MCF 10A (cell line): Measurements from ENCODE around the gene KBTBD4. TPM values are rescaled to one million over a fixed set of nuclear protein-coding genes. Genes with fewer than 3 reads are reported as not detected.
A peak's percentile ranks its signal among the peaks of the same experiment; 100 is the strongest.

ENCODE experiments used
- Bru-seq: library from RNA; stranded (reverse); fragments of 400-500 nt; gene quantifications from one replicate; lab custom pipeline; 2021; lab: Mats Ljungman, UMichigan
- BruChase-seq, 2 experiments: library from RNA; stranded (reverse); fragments of 400-500 nt; gene quantifications; one replicate each; lab custom pipeline; 2021; lab: Mats Ljungman, UMichigan
- BruUV-seq: library from RNA; stranded (reverse); fragments of 400-500 nt; replicated peaks from 2 replicates; lab custom pipeline; 2021; lab: Mats Ljungman, UMichigan
- CTCF ChIA-PET: fragments of 300-600 bp; sonication (Branson Sonifier 250); formaldehyde crosslinking; extraction: SDS; loops from one replicate; lab custom pipeline; 2021; ENCODE audit warnings: antibody characterized with exemption, inconsistent platforms; lab: Yijun Ruan, JAX
- POLR2A ChIA-PET: fragments of 300-600, 350-650 bp; sonication (Branson Sonifier 250); formaldehyde crosslinking; extraction: SDS; loops from one replicate; lab custom pipeline; 2020; ENCODE audit warnings: antibody characterized with exemption, inconsistent platforms; lab: Yijun Ruan, JAX
- DNase-seq: peaks from one replicate; pipeline ENCODE4 v3.0.0-alpha.2; 2018; ENCODE audit not compliant: unreplicated experiment
- H3K27ac Mint-ChIP-seq: one replicate; pipeline ENCODE4 v1.8.0; 2022; ENCODE audit warnings: mild to moderate bottlenecking, low read depth, mixed read lengths; ENCODE audit not compliant: unreplicated experiment
- H3K27me3 Mint-ChIP-seq: one replicate; pipeline ENCODE4 v1.8.0; 2022; ENCODE audit warnings: mixed read lengths; ENCODE audit not compliant: insufficient read depth, unreplicated experiment
- H3K36me3 Mint-ChIP-seq: one replicate; pipeline ENCODE4 v1.8.0; 2022; ENCODE audit warnings: mild to moderate bottlenecking, moderate library complexity, mixed read lengths; ENCODE audit not compliant: insufficient read depth, unreplicated experiment
- H3K4me1 Mint-ChIP-seq: one replicate; pipeline ENCODE4 v1.8.0; 2022; ENCODE audit warnings: mixed read lengths; ENCODE audit not compliant: insufficient read depth, unreplicated experiment
- H3K4me3 Mint-ChIP-seq: one replicate; pipeline ENCODE4 v1.8.0; 2022; ENCODE audit warnings: mild to moderate bottlenecking, moderate library complexity, mixed read lengths; ENCODE audit not compliant: unreplicated experiment
- H3K9me3 Mint-ChIP-seq: one replicate; pipeline ENCODE4 v1.8.0; 2022; ENCODE audit warnings: mixed read lengths; ENCODE audit not compliant: unreplicated experiment
- CTCF ChIP-seq: fragments of 200-600 bp; IDR thresholded peaks from one replicate; pipeline ENCODE4 v1.8.0; 2022; ENCODE audit warnings: antibody characterized with exemption, mild to moderate bottlenecking; ENCODE audit not compliant: unreplicated experiment
- intact Hi-C: fragments of 100-400 bp; cut with micrococcal nuclease; formaldehyde crosslinking; loops from 2 replicates; pipeline ENCODE4 v1.14.1; 2022
- long read RNA-seq: library from polyadenylated mRNA; stranded (forward); transcript quantifications from one replicate; pipeline ENCODE4 v2.0.0, GENCODE V29; 2022
- total RNA-seq: library from RNA; stranded (reverse); gene quantifications from 2 replicates; pipeline ENCODE4 v1.2.3, GENCODE V29; 2022

Gene KBTBD4
- total RNA-seq (8.4 and 12.6 TPM in 2 replicates), Bru-seq, nascent RNA (percentile 61 among the genes with signal in this experiment), BruChase-seq, experiment 1, labeled RNA remaining after a 6-hour chase (percentile 48 among the genes with signal in this experiment), BruChase-seq, experiment 2, labeled RNA remaining after a 2-hour chase (percentile 81 among the genes with signal in this experiment)
- long read RNA-seq, transcript KBTBD4-202 (4 exons, 2,372 nt), result major isoform, 14 of 29 reads
- long read RNA-seq, transcript KBTBD4-201 (4 exons, 2,460 nt), result minor isoform, 6 of 29 reads
- long read RNA-seq, partial matches to known transcripts, result 0 of 29 reads
- long read RNA-seq, other reads (novel, unspliced or antisense), result 6 of 29 reads

DNA sequence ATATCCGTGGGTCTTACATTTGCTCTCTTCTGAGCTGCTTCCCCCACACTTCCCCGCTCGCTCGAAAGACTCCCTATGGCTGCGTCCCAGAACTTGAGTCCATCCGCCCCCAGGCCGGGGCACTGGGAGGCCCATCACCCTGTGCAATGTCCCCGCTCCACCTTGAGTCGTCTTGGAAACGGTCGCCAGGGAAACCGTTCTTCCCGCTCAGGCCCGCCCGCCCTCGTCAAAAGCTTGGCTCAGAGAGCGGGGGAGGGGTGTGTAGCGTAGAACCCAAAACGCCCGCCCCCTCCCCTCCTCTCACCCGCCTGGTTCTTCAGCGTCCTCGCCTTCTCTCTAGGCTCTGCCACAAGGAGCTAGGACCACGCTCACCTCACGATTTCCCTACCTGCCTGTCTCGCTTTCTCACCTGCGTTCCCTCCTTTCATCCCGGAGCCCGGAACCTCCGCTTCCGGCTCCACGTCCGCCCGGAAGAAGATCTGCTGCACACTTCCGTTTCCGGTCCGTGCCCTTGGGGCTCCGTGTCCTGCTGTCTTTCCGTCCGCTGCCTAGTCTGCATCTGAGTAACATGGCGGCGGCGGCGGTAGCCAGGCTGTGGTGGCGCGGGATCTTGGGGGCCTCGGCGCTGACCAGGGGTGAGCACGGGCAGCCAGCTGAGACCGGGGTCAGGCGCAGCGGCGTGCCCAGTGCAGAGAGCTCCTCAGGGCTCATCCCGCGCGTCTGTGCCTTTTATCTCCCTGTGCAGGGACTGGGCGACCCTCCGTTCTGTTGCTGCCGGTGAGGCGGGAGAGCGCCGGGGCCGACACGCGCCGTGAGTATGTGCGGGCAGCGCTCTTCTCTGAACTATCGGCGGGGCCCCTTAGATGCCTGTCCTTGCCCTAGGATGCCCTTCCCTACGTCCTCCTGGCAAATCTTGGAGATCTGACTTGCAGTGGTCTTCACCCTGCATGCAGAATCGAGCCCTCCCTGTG is at the start of gene KBTBD4, which contains the start of gene NDUFS3:
KBTBD4 (minus strand) TSS at position 447 of the 971 bp plus-strand sequence; CDS start at position 428, 19 bp downstream.
NDUFS3 (plus strand) TSS at position 551 of the 971 bp plus-strand sequence; CDS start at position 569, 18 bp downstream.
- peak; percentile 89 for DNase-seq
- CTCF ChIA-PET, result interaction anchor here (0.6 to 3.4 kb wide), 7 partner anchors 11 to 378 kb away, joined by 3 to 9 read pairs (median 3); partner anchors contain the start of genes CELF1 and PTPMT1
- peaks cover 13% of the 10 kb centered on the region for H3K4me1 Mint-ChIP-seq
- intact Hi-C loops, result no loop called here
- H3K36me3 Mint-ChIP-seq, result peaks cover 64% of the 10 kb centered on the region
- POLR2A ChIA-PET, result interaction anchor here (0.5 to 4.7 kb wide), 18 partner anchors 10 to 344 kb away, joined by 3 to 48 read pairs (median 3); partner anchors contain the start of genes CELF1, PTPMT1 and SLC39A13
- peak within 1 kb of the TSS; percentile 93 for H3K27ac Mint-ChIP-seq
- no peak for TF ChIP-seq CTCF
- H3K4me3 Mint-ChIP-seq, result peak within 1 kb of the TSS; percentile 93
- H3K27me3 Mint-ChIP-seq, result no peaks in the 10 kb centered on the region
- TSS peak; percentile 44 for BruUV-seq
- H3K9me3 Mint-ChIP-seq, result no peaks in the 10 kb centered on the region

GRCh38 chr11:47628026-47628425 is 49.3 kb upstream of the KBTBD4 start:
- ChIA-PET CTCF (interaction anchor here (0.8 kb wide), 1 partner anchor 9 kb away, joined by 3 read pairs; no protein-coding TSS in a partner anchor), POLR2A (interaction anchor here (0.7 kb wide), 1 partner anchor 220 kb away, joined by 4 read pairs; the partner anchor contains the start of gene NUP160)
- BruUV-seq, result no TSS peak

GRCh38 chr11:47626234-47626633 is 47.5 kb upstream of the KBTBD4 start:
- no peaks in the 10 kb centered on the region for H3K9me3 Mint-ChIP-seq
- intact Hi-C loops, result no loop called here

More at GRCh38 chr11:47628026-47628425, 49.3 kb upstream of the KBTBD4 start:
- Mint-ChIP-seq H3K4me1 (no peaks in the 10 kb centered on the region), H3K4me3 (no peak overlapping the region), H3K9me3 (no peaks in the 10 kb centered on the region), H3K27ac (no peak overlapping the region), H3K36me3 (peaks cover 93% of the 10 kb centered on the region), H3K27me3 (no peaks in the 10 kb centered on the region)
- no peak for DNase-seq
- no peak for TF ChIP-seq CTCF
- intact Hi-C loops, result no loop called here

More at GRCh38 chr11:47626234-47626633, 47.5 kb upstream of the KBTBD4 start:
- H3K27ac Mint-ChIP-seq, result no peak overlapping the region
- no peak for TF ChIP-seq CTCF
- H3K4me1 Mint-ChIP-seq, result no peaks in the 10 kb centered on the region
- no peak for DNase-seq
- POLR2A ChIA-PET, result interaction anchor here (1.0 kb wide), 1 partner anchor 16 kb away, joined by 3 read pairs; the partner anchor contains the start of gene MTCH2
- no peak overlapping the region for H3K4me3 Mint-ChIP-seq
- no peaks in the 10 kb centered on the region for H3K27me3 Mint-ChIP-seq
- no TSS peak for BruUV-seq
- peaks cover 93% of the 10 kb centered on the region for H3K36me3 Mint-ChIP-seq
- CTCF ChIA-PET, result interaction anchor here (0.6 to 1.0 kb wide), 3 partner anchors 73 to 363 kb away, joined by 3 read pairs; no protein-coding TSS in a partner anchor
